Activated T-cell treated with anti-CD3 and anti-CD28 coated beads, Interleukin-2, amount 50 U/mL, for 72 hours (primary cell): Measurements from ENCODE around the gene RRAS2. TPM values are rescaled to one million over a fixed set of nuclear protein-coding genes. Genes with fewer than 3 reads are reported as not detected.
"Not testable (repeated sequence)": the region's sequence is repeated elsewhere in the genome, so short reads cannot be mapped to it uniquely, and the experiment has no call there.

Source experiments
- ATAC-seq, 2 donors: fragments of 150-1000 bp; cut with Tn5 transposase; replicated peaks in 1 of 2; 2 replicates each; pipeline ENCODE4 v1.10.0; 2021; ENCODE audit warnings: moderate library complexity in 2 of 2, mild to moderate bottlenecking in 1 of 2
- DNase-seq, 2 donors: peaks; one replicate each; pipeline ENCODE4 v3.0.0; 2021 to 2022; ENCODE audit warnings: mixed read lengths in 1 of 2
- H3K27ac Mint-ChIP-seq: one replicate; pipeline ENCODE4 v1.8.0; 2022; ENCODE audit warnings: mild to moderate bottlenecking, moderate library complexity, mixed read lengths
- H3K27me3 Mint-ChIP-seq: one replicate; pipeline ENCODE4 v1.8.0; 2022; ENCODE audit warnings: low read depth, mixed read lengths
- H3K36me3 Mint-ChIP-seq, 2 donors: one replicate each; pipeline ENCODE4 v1.8.0; 2022; ENCODE audit warnings: mixed read lengths in 2 of 2, mild to moderate bottlenecking in 1 of 2; ENCODE audit not compliant: insufficient read depth in 2 of 2
- H3K4me1 Mint-ChIP-seq: one replicate; pipeline ENCODE4 v1.8.0; 2022; ENCODE audit warnings: low read depth, mixed read lengths
- H3K4me3 Mint-ChIP-seq, 2 donors: one replicate each; pipeline ENCODE4 v1.8.0; 2022; ENCODE audit warnings: mild to moderate bottlenecking in 2 of 2, mixed read lengths in 2 of 2, moderate library complexity in 2 of 2
- H3K9me3 Mint-ChIP-seq, 2 donors: one replicate each; pipeline ENCODE4 v1.8.0; 2022; ENCODE audit warnings: mixed read lengths in 2 of 2
- total RNA-seq, 2 donors: library from RNA; stranded (reverse); gene quantifications; one replicate each; pipeline ENCODE4 v1.2.3, GENCODE V29; 2022

Gene RRAS2
- total RNA-seq: 10 to 100 TPM; 59.2 to 64.2 TPM

- Mint-ChIP-seq H3K27me3 (peaks cover 10% of the 10 kb centered on the region), H3K4me1 (peaks cover 56% of the 10 kb centered on the region), H3K4me3 (peak within 1 kb of the TSS; percentile 97 to 100), H3K27ac (peak within 1 kb of the TSS; percentile 98), H3K9me3 (no peaks in the 10 kb centered on the region), H3K36me3 (peaks cover 2 to 8% of the 10 kb centered on the region in 2 donors)
- ATAC-seq: peak; percentile 93 to 94
- DNase-seq: peak; percentile 85
These were observed at the start of gene RRAS2 for GRCh38 chr11:14358729-14359439. TSS of gene RRAS2 (minus strand) at chr11:14359183. CDS start at chr11:14358870, 313 bp downstream.

- ATAC-seq: no peak
- Mint-ChIP-seq H3K36me3 (no peaks in the 10 kb centered on the region), H3K27ac (no peak overlapping the region), H3K4me1 (peaks cover 19% of the 10 kb centered on the region), H3K27me3 (no peaks in the 10 kb centered on the region), H3K9me3 (no peaks in the 10 kb centered on the region), H3K4me3 (no peak overlapping the region)
- DNase-seq: no peak
These were observed 49.6 kb upstream of the RRAS2 start for GRCh38 chr11:14408612-14409011.

- peaks cover 11% of the 10 kb centered on the region for H3K4me1 Mint-ChIP-seq
- not testable (repeated sequence) for H3K36me3 Mint-ChIP-seq, H3K4me3 Mint-ChIP-seq, ATAC-seq, H3K27me3 Mint-ChIP-seq, H3K27ac Mint-ChIP-seq, DNase-seq, H3K9me3 Mint-ChIP-seq
These were observed 47.1 kb upstream of the RRAS2 start for GRCh38 chr11:14406116-14406515.

- not testable (repeated sequence) for H3K36me3 Mint-ChIP-seq, H3K4me3 Mint-ChIP-seq, H3K27ac Mint-ChIP-seq, H3K27me3 Mint-ChIP-seq, DNase-seq, ATAC-seq, H3K9me3 Mint-ChIP-seq, H3K4me1 Mint-ChIP-seq
These were observed 44.5 kb upstream of the RRAS2 start for GRCh38 chr11:14403528-14403927.

GRCh38 chr11:14399087-14399486 is 40.1 kb upstream of the RRAS2 start:
- Mint-ChIP-seq H3K9me3 (no peaks in the 10 kb centered on the region), H3K36me3 (no peaks in the 10 kb centered on the region), H3K4me1 (no peaks in the 10 kb centered on the region), H3K4me3 (no peak overlapping the region), H3K27ac (no peak overlapping the region), H3K27me3 (peaks cover 5% of the 10 kb centered on the region)
- ATAC-seq (no peak), DNase-seq (no peak)

- Mint-ChIP-seq H3K4me3 (no peak overlapping the region), H3K9me3 (no peaks in the 10 kb centered on the region), H3K4me1 (no peaks in the 10 kb centered on the region), H3K27me3 (peaks cover 5% of the 10 kb centered on the region), H3K36me3 (no peaks in the 10 kb centered on the region), H3K27ac (no peak overlapping the region)
- ATAC-seq: no peak
- DNase-seq: no peak
These were observed 37.3 kb upstream of the RRAS2 start for GRCh38 chr11:14396273-14396672.

GRCh38 chr11:14393889-14394288 is 34.9 kb upstream of the RRAS2 start:
- no peak for ATAC-seq
- Mint-ChIP-seq H3K4me3 (no peak overlapping the region), H3K27ac (no peak overlapping the region), H3K9me3 (no peaks in the 10 kb centered on the region), H3K27me3 (peaks cover 5% of the 10 kb centered on the region), H3K36me3 (no peaks in the 10 kb centered on the region), H3K4me1 (no peaks in the 10 kb centered on the region)
- no peak for DNase-seq

- Mint-ChIP-seq H3K36me3 (no peaks in the 10 kb centered on the region), H3K4me1 (no peaks in the 10 kb centered on the region), H3K27me3 (peaks cover 9% of the 10 kb centered on the region), H3K9me3 (peaks cover 0 to 3% of the 10 kb centered on the region in 2 donors), H3K27ac (no peak overlapping the region), H3K4me3 (no peak overlapping the region)
- DNase-seq (no peak), ATAC-seq (no peak)
These were observed 34.1 kb upstream of the RRAS2 start for GRCh38 chr11:14393129-14393528.

GRCh38 chr11:14390669-14391068 is 31.7 kb upstream of the RRAS2 start:
- Mint-ChIP-seq H3K27ac (no peak overlapping the region), H3K4me1 (no peaks in the 10 kb centered on the region), H3K9me3 (peaks cover 0 to 4% of the 10 kb centered on the region in 2 donors), H3K27me3 (peaks cover 13% of the 10 kb centered on the region), H3K36me3 (no peaks in the 10 kb centered on the region), H3K4me3 (no peak overlapping the region)
- DNase-seq (no peak), ATAC-seq (no peak)

- no peak overlapping the region for H3K4me3 Mint-ChIP-seq
- peaks cover 0 to 4% of the 10 kb centered on the region in 2 donors for H3K9me3 Mint-ChIP-seq
- DNase-seq (no peak), ATAC-seq (no peak)
- peaks cover 14% of the 10 kb centered on the region for H3K27me3 Mint-ChIP-seq
- H3K27ac Mint-ChIP-seq: no peak overlapping the region
- no peaks in the 10 kb centered on the region for H3K4me1 Mint-ChIP-seq
- no peaks in the 10 kb centered on the region for H3K36me3 Mint-ChIP-seq
These were observed 29.4 kb upstream of the RRAS2 start for GRCh38 chr11:14388352-14388751.

GRCh38 chr11:14386895-14387480 is 28.0 kb upstream of the RRAS2 start:
- ATAC-seq (no peak), DNase-seq (no peak)
- H3K36me3 Mint-ChIP-seq: no peaks in the 10 kb centered on the region
- H3K27ac Mint-ChIP-seq: no peak overlapping the region
- H3K27me3 Mint-ChIP-seq: peaks cover 26% of the 10 kb centered on the region
- H3K9me3 Mint-ChIP-seq: peaks cover 0 to 4% of the 10 kb centered on the region in 2 donors
- no peaks in the 10 kb centered on the region for H3K4me1 Mint-ChIP-seq
- H3K4me3 Mint-ChIP-seq: no peak overlapping the region

- no peak for DNase-seq
- Mint-ChIP-seq H3K27ac (no peak overlapping the region), H3K4me3 (no peak overlapping the region), H3K4me1 (peaks cover 7% of the 10 kb centered on the region), H3K27me3 (peaks cover 32% of the 10 kb centered on the region), H3K9me3 (peaks cover 0 to 4% of the 10 kb centered on the region in 2 donors), H3K36me3 (no peaks in the 10 kb centered on the region)
- no peak for ATAC-seq
These were observed 27.1 kb upstream of the RRAS2 start for GRCh38 chr11:14386081-14386480.

- H3K36me3 Mint-ChIP-seq: no peaks in the 10 kb centered on the region
- DNase-seq (no peak), ATAC-seq (no peak)
- peaks cover 7% of the 10 kb centered on the region for H3K4me1 Mint-ChIP-seq
- peaks cover 43% of the 10 kb centered on the region for H3K27me3 Mint-ChIP-seq
- H3K27ac Mint-ChIP-seq: no peak overlapping the region
- peaks cover 0 to 4% of the 10 kb centered on the region in 2 donors for H3K9me3 Mint-ChIP-seq
- no peak overlapping the region for H3K4me3 Mint-ChIP-seq
These were observed 25.4 kb upstream of the RRAS2 start for GRCh38 chr11:14384338-14384737.

GRCh38 chr11:14381968-14382367 is 23.0 kb upstream of the RRAS2 start:
- peak overlapping the region; percentile 73 to 84 for H3K4me3 Mint-ChIP-seq
- peaks cover 14% of the 10 kb centered on the region for H3K4me1 Mint-ChIP-seq
- peak overlapping the region; percentile 9 for H3K27ac Mint-ChIP-seq
- H3K9me3 Mint-ChIP-seq: no peaks in the 10 kb centered on the region
- DNase-seq (no peak), ATAC-seq (no peak)
- peaks cover 40% of the 10 kb centered on the region for H3K27me3 Mint-ChIP-seq
- no peaks in the 10 kb centered on the region for H3K36me3 Mint-ChIP-seq
